Smooth muscle cell (in vitro differentiated cells): Measurements from ENCODE around the gene NEXN. TPM values are rescaled to one million over a fixed set of nuclear protein-coding genes. Genes with fewer than 3 reads are reported as not detected.

ENCODE experiments used
- DNase-seq: peaks from one replicate; lab custom pipeline; 2025; ENCODE audit not compliant: unreplicated experiment; lab: John Stamatoyannopoulos, UW
- H2AFZ ChIP-seq: fragments of 200-600 bp; sonication (generic); 2 replicates; pipeline ENCODE4 v1.6.0; 2016; ENCODE audit warnings: antibody characterized with exemption, low read depth, mild to moderate bottlenecking
- H3F3A ChIP-seq: fragments of 200-600 bp; sonication (generic); 2 replicates; pipeline ENCODE4 v1.6.0; 2017; ENCODE audit warnings: antibody characterized with exemption, low read depth
- H3K27ac ChIP-seq: fragments of 200-600 bp; sonication (generic); 2 replicates; pipeline ENCODE4 v1.5.1; 2016; ENCODE audit warnings: low read depth, mild to moderate bottlenecking
- H3K27me3 ChIP-seq: fragments of 200-600 bp; sonication (generic); 2 replicates; pipeline ENCODE4 v1.6.1; 2016; ENCODE audit warnings: low read depth, mild to moderate bottlenecking
- H3K36me3 ChIP-seq: fragments of 200-600 bp; sonication (generic); 2 replicates; pipeline ENCODE4 v1.5.1; 2016; ENCODE audit warnings: low read depth
- H3K4me1 ChIP-seq: fragments of 200-600 bp; sonication (generic); 2 replicates; pipeline ENCODE4 v1.5.1; 2016; ENCODE audit warnings: low read depth
- H3K4me2 ChIP-seq: fragments of 200-600 bp; sonication (generic); 2 replicates; pipeline ENCODE4 v1.6.0; 2016; ENCODE audit warnings: mild to moderate bottlenecking
- H3K4me3 ChIP-seq: fragments of 200-600 bp; sonication (generic); 2 replicates; pipeline ENCODE4 v1.5.1; 2016; ENCODE audit warnings: mild to moderate bottlenecking
- H3K79me2 ChIP-seq: fragments of 200-600 bp; sonication (generic); 2 replicates; pipeline ENCODE4 v1.6.0; 2016; ENCODE audit warnings: low read depth, mild to moderate bottlenecking
- H3K9ac ChIP-seq: fragments of 200-600 bp; sonication (generic); 2 replicates; pipeline ENCODE4 v1.6.0; 2016; ENCODE audit warnings: low read depth
- H3K9me3 ChIP-seq: fragments of 200-600 bp; sonication (generic); replicated peaks from 2 replicates; pipeline ENCODE4 v1.5.1; 2016; ENCODE audit warnings: low read depth
- H4K20me1 ChIP-seq: fragments of 200-600 bp; sonication (generic); 2 replicates; pipeline ENCODE4 v1.6.0; 2016; ENCODE audit warnings: low read depth
- CTCF ChIP-seq: fragments of 200-600 bp; sonication (generic); IDR thresholded peaks from 2 replicates; pipeline ENCODE4 v1.5.1; 2017; ENCODE audit warnings: borderline replicate concordance, mild to moderate bottlenecking, antibody characterized with exemption; ENCODE audit not compliant: insufficient read depth, poor library complexity, severe bottlenecking
- WGBS: methylation state at CpG from one replicate; pipeline ENCODE4 v1.1.7; 2016; ENCODE audit warnings: low lambda C conversion rate; 5-methylcytosine and 5-hydroxymethylcytosine counted together
- polyA plus RNA-seq: library from polyadenylated mRNA; unstranded; fragments of >200 nt; fragmentation: Nextera tagmentation; extraction: Ambion mirVana; gene quantifications from 2 replicates; pipeline ENCODE4 v1.2.1, GENCODE V29; 2016
- total RNA-seq: library from RNA; depleted of rRNA; stranded (reverse); fragments of >200 nt; gene quantifications from 2 replicates; pipeline ENCODE4 v1.2.3, GENCODE V29; 2014

Gene NEXN
- total and polyA plus RNA-seq, 2 experiments from 2014 or later: 12.5 to 20.2 TPM

GRCh38 chr1:77888781-77889642 lies 588 bp downstream of the NEXN start:
- peaks cover 3% of the 10 kb centered on the region for H3F3A ChIP-seq
- peak overlapping the region; percentile 98 for H3K4me2 ChIP-seq
- H3K27ac ChIP-seq: peak overlapping the region; percentile 96
- H3K9ac ChIP-seq: peak overlapping the region; percentile 95
- H3K4me1 ChIP-seq: peaks cover 16% of the 10 kb centered on the region
- peaks cover 43% of the 10 kb centered on the region for H3K79me2 ChIP-seq
- DNase-seq: peak; percentile 63
- no peaks in the 10 kb centered on the region for H3K9me3 ChIP-seq
- H3K4me3 ChIP-seq: peak overlapping the region; percentile 90
- under 1% methylated on average over 39 of the region's 46 CpGs for WGBS
- peaks cover 11% of the 10 kb centered on the region for H4K20me1 ChIP-seq
- no peak for TF ChIP-seq CTCF
- H2AFZ ChIP-seq: peak overlapping the region; percentile 18
- H3K27me3 ChIP-seq: no peaks in the 10 kb centered on the region
- H3K36me3 ChIP-seq: no peaks in the 10 kb centered on the region

GRCh38 chr1:77889671-77890070 lies 1.2 kb downstream of the NEXN start:
- H2AFZ ChIP-seq: peak overlapping the region; percentile 18
- H3F3A ChIP-seq: peaks cover 3% of the 10 kb centered on the region
- H3K27me3 ChIP-seq: no peaks in the 10 kb centered on the region
- 9% methylated on average over 7 of the region's 7 CpGs for WGBS
- H3K79me2 ChIP-seq: peaks cover 50% of the 10 kb centered on the region
- H3K36me3 ChIP-seq: no peaks in the 10 kb centered on the region
- peak overlapping the region; percentile 90 for H3K4me3 ChIP-seq
- no peak for DNase-seq
- H3K4me1 ChIP-seq: peaks cover 16% of the 10 kb centered on the region
- TF ChIP-seq CTCF: no peak
- peaks cover 11% of the 10 kb centered on the region for H4K20me1 ChIP-seq
- H3K9me3 ChIP-seq: no peaks in the 10 kb centered on the region
- peak overlapping the region; percentile 98 for H3K4me2 ChIP-seq
- peak overlapping the region; percentile 96 for H3K27ac ChIP-seq
- peak overlapping the region; percentile 95 for H3K9ac ChIP-seq

- no peak for DNase-seq
- peaks cover 19% of the 10 kb centered on the region for H4K20me1 ChIP-seq
- no peaks in the 10 kb centered on the region for H3K9me3 ChIP-seq
- peaks cover 59% of the 10 kb centered on the region for H3K79me2 ChIP-seq
- no peak overlapping the region for H3K4me3 ChIP-seq
- 95% methylated on average over 1 of the region's 1 CpG for WGBS
- H3K27me3 ChIP-seq: no peaks in the 10 kb centered on the region
- H3K4me2 ChIP-seq: peak overlapping the region; percentile 98
- TF ChIP-seq CTCF: no peak
- H3K9ac ChIP-seq: no peak overlapping the region
- H3K36me3 ChIP-seq: no peaks in the 10 kb centered on the region
- no peak overlapping the region for H3K27ac ChIP-seq
- no peak overlapping the region for H2AFZ ChIP-seq
- H3K4me1 ChIP-seq: peaks cover 16% of the 10 kb centered on the region
- H3F3A ChIP-seq: peaks cover 3% of the 10 kb centered on the region
Observed at GRCh38 chr1:77891200-77891599, 2.8 kb downstream of the NEXN start.
